Measurements from ENCODE around the gene RTF1. TPM values are rescaled to one million over a fixed set of nuclear protein-coding genes. Genes with fewer than 3 reads are reported as not detected.

The RTF1 gene
- total and polyA plus RNA-seq, 2 donors (not counting 1 experiment from before 2014, with no cell fraction given), result 11.9 to 39.4 TPM

- Histone ChIP-seq H3K4me1 (ENCODE audit: control insufficient read depth in 2 of 2, insufficient read depth in 2 of 2, low read length in 2 of 2) (peaks cover 14 to 16% of the 10 kb centered on the region in 2 donors), H3K79me2 (ENCODE audit: control insufficient read depth, insufficient read depth, low read length) (no peaks in the 10 kb centered on the region), H3K27me3 (replicated peaks in 1 of 4; ENCODE audit: control extremely low read depth in 1 of 4, control insufficient read depth in 3 of 4, insufficient read depth in 4 of 4, low read length in 3 of 4) (peaks cover 0 to 23% (median 1%) of the 10 kb centered on the region in 4 experiments), H3K9ac (ENCODE audit: low read length) (no peak overlapping the region), H3K27ac (ENCODE audit: low read length in 2 of 2) (no peak overlapping the region), H2AFZ (ENCODE audit: insufficient read depth, low read depth, low read length, poor library complexity, severe bottlenecking) (no peak overlapping the region), H3K4me2 (replicated peaks; ENCODE audit: low read depth, low read length, poor library complexity, severe bottlenecking) (no peak overlapping the region), H4K20me1 (ENCODE audit: control insufficient read depth, insufficient read depth, low read length, poor library complexity, severe bottlenecking) (no peaks in the 10 kb centered on the region), H3K9me3 (ENCODE audit: control extremely low read depth in 1 of 3, control insufficient read depth in 2 of 3, insufficient read depth in 1 of 3, low read length in 2 of 3) (no peaks in the 10 kb centered on the region), H3K36me3 (replicated peaks in 1 of 2; ENCODE audit: control extremely low read depth in 1 of 2, control insufficient read depth in 1 of 2, extremely low read depth in 1 of 2, insufficient read depth in 2 of 2, low read length in 1 of 2) (peaks cover 0 to 3% of the 10 kb centered on the region in 2 experiments), H3K4me3 (ENCODE audit: control extremely low read depth in 1 of 5, extremely low read depth in 1 of 5, insufficient read depth in 1 of 5, low read depth in 2 of 5, low read length in 4 of 5) (no peak overlapping the region)
- TF ChIP-seq EZH2 (IDR thresholded peaks at IDR 0.05; ENCODE audit: borderline replicate concordance, insufficient read depth, low read depth, low read length, poor library complexity, severe bottlenecking), result no peak
- TF ChIP-seq, protein P1, sequence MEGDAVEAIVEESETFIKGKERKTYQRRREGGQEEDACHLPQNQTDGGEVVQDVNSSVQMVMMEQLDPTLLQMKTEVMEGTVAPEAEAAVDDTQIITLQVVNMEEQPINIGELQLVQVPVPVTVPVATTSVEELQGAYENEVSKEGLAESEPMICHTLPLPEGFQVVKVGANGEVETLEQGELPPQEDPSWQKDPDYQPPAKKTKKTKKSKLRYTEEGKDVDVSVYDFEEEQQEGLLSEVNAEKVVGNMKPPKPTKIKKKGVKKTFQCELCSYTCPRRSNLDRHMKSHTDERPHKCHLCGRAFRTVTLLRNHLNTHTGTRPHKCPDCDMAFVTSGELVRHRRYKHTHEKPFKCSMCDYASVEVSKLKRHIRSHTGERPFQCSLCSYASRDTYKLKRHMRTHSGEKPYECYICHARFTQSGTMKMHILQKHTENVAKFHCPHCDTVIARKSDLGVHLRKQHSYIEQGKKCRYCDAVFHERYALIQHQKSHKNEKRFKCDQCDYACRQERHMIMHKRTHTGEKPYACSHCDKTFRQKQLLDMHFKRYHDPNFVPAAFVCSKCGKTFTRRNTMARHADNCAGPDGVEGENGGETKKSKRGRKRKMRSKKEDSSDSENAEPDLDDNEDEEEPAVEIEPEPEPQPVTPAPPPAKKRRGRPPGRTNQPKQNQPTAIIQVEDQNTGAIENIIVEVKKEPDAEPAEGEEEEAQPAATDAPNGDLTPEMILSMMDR (IDR thresholded peaks at IDR 0.05), result no peak
- 89% methylated on average over 42 of the region's 43 CpGs for WGBS (ENCODE audit: insufficient coverage)
- peaks cover 12% of the 10 kb centered on the region for H3K27me3 Mint-ChIP-seq
- peaks cover 16% of the 10 kb centered on the region for H3K4me1 Mint-ChIP-seq
- intact Hi-C loops (cut with micrococcal nuclease), result no loop called here
- POLR2A ChIA-PET, result no interaction called here
- DNase-seq, result no peak
- no peaks in the 10 kb centered on the region for H3K9me3 Mint-ChIP-seq (ENCODE audit: insufficient read depth)
- no peak for ATAC-seq (ENCODE audit: low read depth)
- CTCF ChIA-PET, result no interaction called here
- no peak overlapping the region for H3K27ac Mint-ChIP-seq
- no peak overlapping the region for H3K4me3 Mint-ChIP-seq
These were observed 69.4 kb downstream of the RTF1 start for GRCh38 chr15:41486286-41486685.

DNA sequence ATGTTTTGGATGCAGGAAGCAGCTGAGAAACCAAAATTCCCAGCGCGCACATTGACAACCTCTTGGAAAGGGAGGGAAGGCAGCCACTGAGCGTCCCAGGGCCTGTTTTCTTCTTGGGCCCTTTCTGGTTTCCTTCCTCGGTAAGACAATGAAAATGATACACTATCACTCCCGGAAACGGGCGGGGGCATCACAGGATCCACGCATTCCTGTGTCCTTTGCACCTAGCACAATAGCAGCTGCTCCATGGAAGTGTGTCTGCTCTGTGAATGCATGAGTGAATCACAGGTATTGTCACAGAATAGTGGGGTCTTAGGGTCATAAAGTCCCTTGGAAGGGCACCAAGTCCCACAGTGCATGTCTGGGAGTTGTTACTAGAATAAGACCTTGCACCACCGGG is 70.5 kb downstream of the RTF1 start:
- H3K4me3 ChIP-seq (ENCODE audit: control extremely low read depth in 1 of 5, extremely low read depth in 1 of 5, insufficient read depth in 1 of 5, low read depth in 2 of 5, low read length in 4 of 5), result no peak overlapping the region
- intact Hi-C loops (cut with micrococcal nuclease), result no loop called here
- H3K27me3 ChIP-seq (replicated peaks in 1 of 4; ENCODE audit: control extremely low read depth in 1 of 4, control insufficient read depth in 3 of 4, insufficient read depth in 4 of 4, low read length in 3 of 4), result peaks cover 0 to 34% (median 6%) of the 10 kb centered on the region in 4 experiments
- 90% methylated on average over 9 of the region's 9 CpGs for WGBS (ENCODE audit: insufficient coverage)
- H3K4me1 ChIP-seq (ENCODE audit: control insufficient read depth in 2 of 2, insufficient read depth in 2 of 2, low read length in 2 of 2), result peaks cover 15 to 17% of the 10 kb centered on the region in 2 donors
- peaks cover 16% of the 10 kb centered on the region for H3K4me1 Mint-ChIP-seq
- no peak overlapping the region for H3K4me2 ChIP-seq (replicated peaks; ENCODE audit: low read depth, low read length, poor library complexity, severe bottlenecking)
- ATAC-seq (ENCODE audit: low read depth) (no peak), DNase-seq (no peak)
- H3K27ac ChIP-seq (ENCODE audit: low read length in 2 of 2), result no peak overlapping the region
- H3K36me3 ChIP-seq (replicated peaks in 1 of 2; ENCODE audit: control extremely low read depth in 1 of 2, control insufficient read depth in 1 of 2, extremely low read depth in 1 of 2, insufficient read depth in 2 of 2, low read length in 1 of 2), result no peaks in the 10 kb centered on the region
- POLR2A ChIA-PET, result no interaction called here
- H3K4me3 Mint-ChIP-seq, result no peak overlapping the region
- H3K9me3 ChIP-seq (ENCODE audit: control extremely low read depth in 1 of 3, control insufficient read depth in 2 of 3, insufficient read depth in 1 of 3, low read length in 2 of 3), result no peaks in the 10 kb centered on the region
- H2AFZ ChIP-seq (ENCODE audit: insufficient read depth, low read depth, low read length, poor library complexity, severe bottlenecking), result no peak overlapping the region
- no peak overlapping the region for H3K27ac Mint-ChIP-seq
- H3K79me2 ChIP-seq (ENCODE audit: control insufficient read depth, insufficient read depth, low read length), result no peaks in the 10 kb centered on the region
- no peak overlapping the region for H3K9ac ChIP-seq (ENCODE audit: low read length)
- CTCF ChIA-PET, result no interaction called here
- H3K27me3 Mint-ChIP-seq, result peaks cover 22% of the 10 kb centered on the region
- H4K20me1 ChIP-seq (ENCODE audit: control insufficient read depth, insufficient read depth, low read length, poor library complexity, severe bottlenecking), result no peaks in the 10 kb centered on the region
- TF ChIP-seq, protein P1 (IDR thresholded peaks at IDR 0.05), result no peak
- no peak for TF ChIP-seq EZH2 (IDR thresholded peaks at IDR 0.05; ENCODE audit: borderline replicate concordance, insufficient read depth, low read depth, low read length, poor library complexity, severe bottlenecking)
- H3K9me3 Mint-ChIP-seq (ENCODE audit: insufficient read depth), result no peaks in the 10 kb centered on the region
